ENCODE data around the gene ZNF365.
"Not testable (repeated sequence)": the region's sequence is repeated elsewhere in the genome, so short reads cannot be mapped to it uniquely, and the experiment has no call there.

ZNF365 gene

DNA sequence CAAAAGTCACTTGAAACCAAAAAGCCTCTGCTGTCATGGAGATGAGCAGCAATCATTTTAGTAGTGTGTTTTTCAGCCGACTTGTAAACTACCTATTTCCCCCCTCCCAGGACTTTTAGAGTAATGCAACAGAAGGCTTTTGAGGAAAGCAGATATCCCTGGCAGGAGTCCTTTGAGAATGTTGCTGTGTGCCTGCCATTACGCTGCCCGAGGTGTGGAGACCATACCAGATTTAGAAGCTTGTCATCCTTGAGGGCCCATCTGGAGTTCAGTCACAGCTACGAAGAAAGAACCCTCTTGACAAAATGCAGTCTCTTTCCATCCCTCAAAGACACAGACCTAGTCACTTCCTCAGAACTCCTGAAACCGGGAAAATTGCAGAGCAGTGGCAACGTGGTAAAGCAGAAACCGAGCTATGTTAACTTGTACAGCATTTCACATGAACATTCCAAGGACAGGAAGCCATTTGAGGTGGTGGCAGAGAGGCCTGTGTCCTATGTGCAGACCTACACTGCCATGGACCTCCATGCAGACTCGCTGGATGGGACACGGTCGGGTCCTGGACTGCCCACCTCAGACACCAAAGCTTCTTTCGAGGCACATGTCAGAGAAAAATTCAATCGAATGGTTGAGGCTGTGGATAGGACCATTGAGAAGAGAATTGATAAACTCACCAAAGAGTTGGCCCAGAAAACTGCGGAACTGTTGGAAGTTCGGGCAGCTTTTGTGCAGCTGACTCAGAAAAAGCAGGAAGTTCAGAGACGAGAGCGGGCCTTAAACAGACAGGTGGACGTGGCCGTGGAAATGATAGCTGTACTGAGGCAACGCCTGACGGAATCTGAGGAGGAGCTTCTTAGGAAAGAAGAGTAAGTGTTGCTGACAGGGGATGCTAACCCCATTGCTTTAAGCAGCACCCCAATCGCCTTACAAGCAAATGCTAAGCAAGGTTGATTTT is 2.2 kb downstream of the ZNF365 start:
- no peak overlapping the region for H3K9ac ChIP-seq (ENCODE audit: low read length)

GRCh38 chr10:62377026-62377415 is 2.9 kb downstream of the ZNF365 start:
- 0 out of 2 replicates have a peak, but pooled peaks cover 3% of the 10 kb centered on the region for H3K27me3 ChIP-seq (replicated peaks; ENCODE audit: insufficient read depth, low read length)
- H3K9me2 ChIP-seq (replicated peaks; ENCODE audit: insufficient read depth, low read length), result no peaks in the 10 kb centered on the region
- H3K4me3 ChIP-seq (ENCODE audit: low read length), result no peak overlapping the region
- no peaks in the 10 kb centered on the region for H3K79me2 ChIP-seq (ENCODE audit: low read length)
- TF ChIP-seq, protein P1, sequence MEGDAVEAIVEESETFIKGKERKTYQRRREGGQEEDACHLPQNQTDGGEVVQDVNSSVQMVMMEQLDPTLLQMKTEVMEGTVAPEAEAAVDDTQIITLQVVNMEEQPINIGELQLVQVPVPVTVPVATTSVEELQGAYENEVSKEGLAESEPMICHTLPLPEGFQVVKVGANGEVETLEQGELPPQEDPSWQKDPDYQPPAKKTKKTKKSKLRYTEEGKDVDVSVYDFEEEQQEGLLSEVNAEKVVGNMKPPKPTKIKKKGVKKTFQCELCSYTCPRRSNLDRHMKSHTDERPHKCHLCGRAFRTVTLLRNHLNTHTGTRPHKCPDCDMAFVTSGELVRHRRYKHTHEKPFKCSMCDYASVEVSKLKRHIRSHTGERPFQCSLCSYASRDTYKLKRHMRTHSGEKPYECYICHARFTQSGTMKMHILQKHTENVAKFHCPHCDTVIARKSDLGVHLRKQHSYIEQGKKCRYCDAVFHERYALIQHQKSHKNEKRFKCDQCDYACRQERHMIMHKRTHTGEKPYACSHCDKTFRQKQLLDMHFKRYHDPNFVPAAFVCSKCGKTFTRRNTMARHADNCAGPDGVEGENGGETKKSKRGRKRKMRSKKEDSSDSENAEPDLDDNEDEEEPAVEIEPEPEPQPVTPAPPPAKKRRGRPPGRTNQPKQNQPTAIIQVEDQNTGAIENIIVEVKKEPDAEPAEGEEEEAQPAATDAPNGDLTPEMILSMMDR (IDR thresholded peaks at IDR 0.05; ENCODE audit: low read length), result no peak
- no peak for TF ChIP-seq EZH2 (optimal IDR thresholded peaks at IDR 0.05; ENCODE audit: low read depth, low read length)
- no peak for TF ChIP-seq EZH2phosphoT487 (IDR thresholded peaks at IDR 0.05; ENCODE audit: low read length)
- no peak overlapping the region for H3K27ac ChIP-seq (ENCODE audit: low read length)
- no peak overlapping the region for H3K4me2 ChIP-seq (ENCODE audit: low read depth, low read length)
- H3K9me3 ChIP-seq (replicated peaks; ENCODE audit: insufficient read depth, low read length), result no peaks in the 10 kb centered on the region
- no peaks in the 10 kb centered on the region for H3F3A ChIP-seq (ENCODE audit: insufficient read depth, low read length)
- H2AFZ ChIP-seq (ENCODE audit: low read length), result no peak overlapping the region
- H3K4me1 ChIP-seq (ENCODE audit: low read length), result no peaks in the 10 kb centered on the region
- H4K20me1 ChIP-seq (ENCODE audit: insufficient read depth, low read length), result no peaks in the 10 kb centered on the region
- no peak for DNase-seq
- H3K9ac ChIP-seq (ENCODE audit: low read length), result no peak overlapping the region
- no peaks in the 10 kb centered on the region for H3K36me3 ChIP-seq (replicated peaks; ENCODE audit: insufficient read depth, low read length)

More for the DNA sequence above, 2.2 kb downstream of the ZNF365 start:
- TF ChIP-seq EZH2 (optimal IDR thresholded peaks at IDR 0.05; ENCODE audit: low read depth, low read length) (no peak), EZH2phosphoT487 (IDR thresholded peaks at IDR 0.05; ENCODE audit: low read length) (no peak)
- TF ChIP-seq, protein P1 (IDR thresholded peaks at IDR 0.05; ENCODE audit: low read length), result no peak
- H3K79me2 ChIP-seq (ENCODE audit: low read length), result no peaks in the 10 kb centered on the region
- H3K27me3 ChIP-seq (replicated peaks; ENCODE audit: insufficient read depth, low read length), result 0 out of 2 replicates have a peak, but pooled peaks cover 3% of the 10 kb centered on the region
- H3K9me3 ChIP-seq (replicated peaks; ENCODE audit: insufficient read depth, low read length), result no peaks in the 10 kb centered on the region
- no peak overlapping the region for H3K27ac ChIP-seq (ENCODE audit: low read length)
- H4K20me1 ChIP-seq (ENCODE audit: insufficient read depth, low read length), result no peaks in the 10 kb centered on the region
- no peaks in the 10 kb centered on the region for H3K4me1 ChIP-seq (ENCODE audit: low read length)
- DNase-seq, result no peak
- H3F3A ChIP-seq (ENCODE audit: insufficient read depth, low read length), result no peaks in the 10 kb centered on the region
- no peak overlapping the region for H2AFZ ChIP-seq (ENCODE audit: low read length)
- H3K4me3 ChIP-seq (ENCODE audit: low read length), result no peak overlapping the region
- no peaks in the 10 kb centered on the region for H3K9me2 ChIP-seq (replicated peaks; ENCODE audit: insufficient read depth, low read length)
- no peak overlapping the region for H3K4me2 ChIP-seq (ENCODE audit: low read depth, low read length)
- H3K36me3 ChIP-seq (replicated peaks; ENCODE audit: insufficient read depth, low read length), result no peaks in the 10 kb centered on the region

GRCh38 chr10:62377966-62378365 is 3.8 kb downstream of the ZNF365 start:
- Histone ChIP-seq H3K4me2 (ENCODE audit: low read depth, low read length) (no peak overlapping the region), H2AFZ (ENCODE audit: low read length) (no peak overlapping the region), H3K9ac (ENCODE audit: low read length) (no peak overlapping the region), H3K79me2 (ENCODE audit: low read length) (no peaks in the 10 kb centered on the region), H3K27me3 (replicated peaks; ENCODE audit: insufficient read depth, low read length) (0 out of 2 replicates have a peak, but pooled peaks cover 3% of the 10 kb centered on the region), H4K20me1 (ENCODE audit: insufficient read depth, low read length) (no peaks in the 10 kb centered on the region), H3K36me3 (replicated peaks; ENCODE audit: insufficient read depth, low read length) (no peaks in the 10 kb centered on the region), H3K4me3 (ENCODE audit: low read length) (no peak overlapping the region), H3F3A (ENCODE audit: insufficient read depth, low read length) (no peaks in the 10 kb centered on the region), H3K4me1 (ENCODE audit: low read length) (no peaks in the 10 kb centered on the region), H3K27ac (ENCODE audit: low read length) (no peak overlapping the region), H3K9me3 (replicated peaks; ENCODE audit: insufficient read depth, low read length) (no peaks in the 10 kb centered on the region), H3K9me2 (replicated peaks; ENCODE audit: insufficient read depth, low read length) (no peaks in the 10 kb centered on the region)
- no peak for TF ChIP-seq EZH2 (optimal IDR thresholded peaks at IDR 0.05; ENCODE audit: low read depth, low read length)
- TF ChIP-seq, protein P1 (IDR thresholded peaks at IDR 0.05; ENCODE audit: low read length), result no peak
- TF ChIP-seq EZH2phosphoT487 (IDR thresholded peaks at IDR 0.05; ENCODE audit: low read length), result no peak
- no peak for DNase-seq

GRCh38 chr10:62378877-62379276 is 4.7 kb downstream of the ZNF365 start:
- H3K79me2 ChIP-seq (ENCODE audit: low read length); H2AFZ ChIP-seq (ENCODE audit: low read length); DNase-seq; H3K9me2 ChIP-seq (replicated peaks; ENCODE audit: insufficient read depth, low read length); H3K27ac ChIP-seq (ENCODE audit: low read length); H3K9ac ChIP-seq (ENCODE audit: low read length); H3K27me3 ChIP-seq (replicated peaks; ENCODE audit: insufficient read depth, low read length); H3K4me3 ChIP-seq (ENCODE audit: low read length); H3K4me1 ChIP-seq (ENCODE audit: low read length); H3K36me3 ChIP-seq (replicated peaks; ENCODE audit: insufficient read depth, low read length); H3K9me3 ChIP-seq (replicated peaks; ENCODE audit: insufficient read depth, low read length); H4K20me1 ChIP-seq (ENCODE audit: insufficient read depth, low read length); H3F3A ChIP-seq (ENCODE audit: insufficient read depth, low read length); H3K4me2 ChIP-seq (ENCODE audit: low read depth, low read length): not testable (repeated sequence)

All from MM.1S (cell line).